GM21381 (cell line): ENCODE results near the gene CFAP97D2.

ENCODE experiments used
- ATAC-seq: cut with Tn5 transposase; IDR thresholded peaks from one replicate; pipeline ENCODE4 v1.9.1; 2021; ENCODE audit warnings: mild to moderate bottlenecking, moderate library complexity; ENCODE audit not compliant: unreplicated experiment

Gene CFAP97D2

GRCh38 chr13:114264886-114265611 lies 86.0 kb downstream of the CFAP97D2 start:
- ATAC-seq: no peak

- ATAC-seq: no peak
Measured at GRCh38 chr13:114266241-114266640, 87.2 kb downstream of the CFAP97D2 start.

GRCh38 chr13:114268344-114269280 lies 89.6 kb downstream of the CFAP97D2 start:
- no peak for ATAC-seq

- no peak for ATAC-seq
Measured at GRCh38 chr13:114269281-114269770, 90.3 kb downstream of the CFAP97D2 start.
